HCT116 (cell line): ENCODE data around the gene XG. TPM values are rescaled to one million over a fixed set of nuclear protein-coding genes. Genes with fewer than 3 reads are reported as not detected.

Experiments used
- ATAC-seq: fragments of 200-7000 bp; cut with Tn5 transposase; 2 replicates; pipeline ENCODE4 v1.9.1; 2020; ENCODE audit warnings: mild to moderate bottlenecking, moderate library complexity
- BruUV-seq: library from RNA; stranded (reverse); fragments of 400-500 nt; replicated peaks from 2 replicates; lab custom pipeline; 2021; lab: Mats Ljungman, UMichigan
- CTCF ChIA-PET: fragments of 300-600 bp; sonication (Branson Sonifier 250); formaldehyde crosslinking; loops from one replicate; lab custom pipeline; 2021; ENCODE audit warnings: antibody characterized with exemption; lab: Charles Lee
- POLR2A ChIA-PET: fragments of 300-600, 350-600 bp; sonication (Branson Sonifier 250); formaldehyde crosslinking; loops from one replicate; lab custom pipeline; 2021; ENCODE audit warnings: antibody characterized with exemption; lab: Charles Lee
- RAD21 ChIA-PET, 2 experiments: fragments of 300-600 bp; sonication (Branson Sonifier 250); formaldehyde crosslinking; loops; one replicate each; lab custom pipeline; 2023; ENCODE audit warnings: low total read pairs in 2 of 2; ENCODE audit not compliant: uncharacterized antibody in 2 of 2, unreplicated experiment in 2 of 2, low non-redundant PET in 1 of 2; lab: Charles Lee
- DNase-seq: peaks from one replicate; pipeline ENCODE4 v3.0.0-alpha.2; 2010; ENCODE audit warnings: low read depth, low spot score
- H2AFZ ChIP-seq: fragments of 200-600 bp; shearing (Covaris generic), sonication (generic); 2 replicates; pipeline ENCODE4 v1.6.1; 2017; ENCODE audit warnings: low read depth, mixed run types, mixed read lengths, antibody characterized with exemption, low read length; ENCODE audit not compliant: poor library complexity, severe bottlenecking
- H3K27ac ChIP-seq: 2 replicates; pipeline ENCODE4 v1.5.1; 2012; ENCODE audit warnings: low read depth, low read length
- H3K27me3 ChIP-seq: fragments of 200-600 bp; sonication (generic); 2 replicates; pipeline ENCODE4 v1.6.1; 2016; ENCODE audit warnings: mixed run types, low read length, mixed read lengths; ENCODE audit not compliant: insufficient read depth
- H3K36me3 ChIP-seq, 2 experiments: fragments of 200-500 bp in 1 of 2; fragments of 200-600 bp in 1 of 2; sonication (Bioruptor generic) in 1 of 2; sonication (generic) in 1 of 2; 2 replicates each; pipeline versions ENCODE4 v1.5.1 to v1.6.1; 2014 to 2016; ENCODE audit warnings: low read length in 2 of 2, inconsistent platforms in 1 of 2, mixed read lengths in 1 of 2, mixed run types in 1 of 2; ENCODE audit not compliant: insufficient read depth in 2 of 2, control insufficient read depth in 1 of 2
- H3K4me1 ChIP-seq, 2 experiments: fragments of 200-600 bp in 1 of 2; sonication (generic) in 1 of 2; 2 replicates each; pipeline versions ENCODE4 v1.5.1 to v1.6.1; 2012 to 2017; ENCODE audit warnings: low read length in 2 of 2, inconsistent platforms in 1 of 2, mild to moderate bottlenecking in 1 of 2, mixed read lengths in 1 of 2, mixed run types in 1 of 2, moderate library complexity in 1 of 2; ENCODE audit not compliant: insufficient read depth in 2 of 2, control insufficient read depth in 1 of 2
- H3K4me2 ChIP-seq: fragments of 200-600 bp; sonication (generic); 2 replicates; pipeline ENCODE4 v1.6.1; 2017; ENCODE audit warnings: mixed run types, low read length, mixed read lengths
- H3K4me3 ChIP-seq, 2 experiments: fragments of 200-600 bp in 1 of 2; sonication (generic) in 1 of 2; replicated peaks in 1 of 2; 2 replicates each; pipeline ENCODE4 v1.5.1; 2011 to 2016; ENCODE audit warnings: low read length in 2 of 2, control low read depth in 1 of 2, low read depth in 1 of 2, mild to moderate bottlenecking in 1 of 2, mixed read lengths in 1 of 2, mixed run types in 1 of 2
- H3K79me2 ChIP-seq: fragments of 200-600 bp; sonication (generic); 2 replicates; pipeline ENCODE4 v1.6.1; 2017; ENCODE audit warnings: mild to moderate bottlenecking, mixed run types, low read length, moderate library complexity, mixed read lengths; ENCODE audit not compliant: insufficient read depth
- H3K9ac ChIP-seq: fragments of 200-600 bp; sonication (generic); 2 replicates; pipeline ENCODE4 v1.6.1; 2016; ENCODE audit warnings: low read length, mixed read lengths
- H3K9me2 ChIP-seq: fragments of 200-600 bp; sonication (generic), shearing (Covaris generic); 2 replicates; pipeline ENCODE4 v1.6.1; 2017; ENCODE audit warnings: mixed run types, mild to moderate bottlenecking, moderate library complexity; ENCODE audit not compliant: insufficient read depth
- H3K9me3 ChIP-seq, 2 experiments: fragments of 200-500 bp in 1 of 2; fragments of 200-600 bp in 1 of 2; sonication (Bioruptor generic) in 1 of 2; sonication (generic) in 1 of 2; 2 replicates each; pipeline ENCODE4 v1.6.1; 2014 to 2017; ENCODE audit warnings: low read length in 2 of 2, mixed read lengths in 2 of 2, inconsistent platforms in 1 of 2, low read depth in 1 of 2, mild to moderate bottlenecking in 1 of 2, mixed run types in 1 of 2, moderate library complexity in 1 of 2; ENCODE audit not compliant: control insufficient read depth in 1 of 2, insufficient read depth in 1 of 2
- H4K20me1 ChIP-seq: fragments of 200-600 bp; sonication (generic), shearing (Covaris generic); 2 replicates; pipeline ENCODE4 v1.6.1; 2017; ENCODE audit warnings: mixed run types, mild to moderate bottlenecking, moderate library complexity; ENCODE audit not compliant: insufficient read depth
- CBX3 ChIP-seq: IDR thresholded peaks from 2 replicates; pipeline ENCODE4 v1.6.1; 2012; ENCODE audit warnings: low read depth
- CEBPB ChIP-seq: IDR thresholded peaks from 2 replicates; pipeline ENCODE4 v1.6.1; 2012; ENCODE audit warnings: low read depth
- EZH2phosphoT487 ChIP-seq: fragments of 200-600 bp; IDR thresholded peaks from 2 replicates; pipeline ENCODE4 v1.6.1; 2018; ENCODE audit warnings: antibody characterized with exemption, borderline replicate concordance
- JUND ChIP-seq: IDR thresholded peaks from 2 replicates; pipeline ENCODE4 v1.6.1; 2012
- POLR2AphosphoS5 ChIP-seq: IDR thresholded peaks from 2 replicates; pipeline ENCODE4 v1.6.1; 2011; ENCODE audit warnings: mild to moderate bottlenecking, low read depth, low read length, moderate library complexity
- SRF ChIP-seq: IDR thresholded peaks from 2 replicates; pipeline ENCODE4 v1.6.1; 2012; ENCODE audit warnings: low read depth
- TCF7L2 ChIP-seq: IDR thresholded peaks from 2 replicates; pipeline ENCODE4 v1.7.0; 2011; ENCODE audit warnings: borderline replicate concordance, inconsistent platforms; ENCODE audit not compliant: insufficient read depth, insufficient read length; ENCODE audit errors: extremely low read depth
- intact Hi-C: fragments of 100-400 bp; cut with micrococcal nuclease; formaldehyde crosslinking; loops from 2 replicates; pipeline ENCODE4 v1.10.0; 2022
- total RNA-seq: library from RNA; stranded (reverse); gene quantifications from one replicate; pipeline ENCODE4 v1.2.1, GENCODE V29; 2021; ENCODE audit not compliant: unreplicated experiment
- TF ChIP-seq, protein P1 (sequence below): IDR thresholded peaks from 2 replicates; pipeline ENCODE4 v1.6.1; 2011; ENCODE audit warnings: mild to moderate bottlenecking, low read length, moderate library complexity; ENCODE audit not compliant: insufficient replicate concordance; ENCODE audit errors: extremely low read depth
- TF ChIP-seq, protein P2 (sequence below): IDR thresholded peaks from 2 replicates; pipeline ENCODE4 v1.6.1; 2012

Gene XG
- total RNA-seq, 1 experiment from 2014 or later, result not detected

DNA sequence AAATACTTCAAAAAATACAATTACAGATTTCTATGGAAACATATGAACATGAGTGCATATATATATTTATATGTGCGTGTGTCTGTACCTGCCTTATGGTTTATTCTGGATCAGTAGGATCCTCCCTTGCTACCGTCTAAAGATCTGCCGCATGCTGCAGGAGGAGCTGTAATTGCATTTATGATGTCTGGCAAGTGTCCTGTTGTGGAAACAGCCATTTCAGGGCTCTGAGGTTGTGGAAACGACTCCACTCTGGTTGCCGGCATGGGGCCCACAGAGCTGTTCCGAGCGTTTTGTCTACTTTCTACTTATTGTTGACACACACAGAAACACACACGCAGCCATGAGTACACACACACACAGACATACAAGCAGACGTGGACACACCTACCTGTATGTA, 39.4 kb upstream of the XG start:
- H3K27me3 ChIP-seq, result no peaks in the 10 kb centered on the region
- DNase-seq (no peak), ATAC-seq (no peak)
- intact Hi-C loops, result no loop called here
- H3K9ac ChIP-seq, result no peak overlapping the region
- CTCF ChIA-PET, result no interaction called here
- H3K4me1 ChIP-seq, result peaks cover 7 to 32% of the 10 kb centered on the region in 2 experiments; a peak in 3 of 4 replicates
- H4K20me1 ChIP-seq, result no peaks in the 10 kb centered on the region
- peaks cover 17% of the 10 kb centered on the region; the same call in 1 of the 2 replicates for H3K79me2 ChIP-seq
- no peak overlapping the region for H3K27ac ChIP-seq
- POLR2A ChIA-PET, result no interaction called here
- H3K36me3 ChIP-seq, result no peaks in the 10 kb centered on the region
- TF ChIP-seq EZH2phosphoT487, result no peak
- TF ChIP-seq SRF, result no peak
- TF ChIP-seq, protein P1, sequence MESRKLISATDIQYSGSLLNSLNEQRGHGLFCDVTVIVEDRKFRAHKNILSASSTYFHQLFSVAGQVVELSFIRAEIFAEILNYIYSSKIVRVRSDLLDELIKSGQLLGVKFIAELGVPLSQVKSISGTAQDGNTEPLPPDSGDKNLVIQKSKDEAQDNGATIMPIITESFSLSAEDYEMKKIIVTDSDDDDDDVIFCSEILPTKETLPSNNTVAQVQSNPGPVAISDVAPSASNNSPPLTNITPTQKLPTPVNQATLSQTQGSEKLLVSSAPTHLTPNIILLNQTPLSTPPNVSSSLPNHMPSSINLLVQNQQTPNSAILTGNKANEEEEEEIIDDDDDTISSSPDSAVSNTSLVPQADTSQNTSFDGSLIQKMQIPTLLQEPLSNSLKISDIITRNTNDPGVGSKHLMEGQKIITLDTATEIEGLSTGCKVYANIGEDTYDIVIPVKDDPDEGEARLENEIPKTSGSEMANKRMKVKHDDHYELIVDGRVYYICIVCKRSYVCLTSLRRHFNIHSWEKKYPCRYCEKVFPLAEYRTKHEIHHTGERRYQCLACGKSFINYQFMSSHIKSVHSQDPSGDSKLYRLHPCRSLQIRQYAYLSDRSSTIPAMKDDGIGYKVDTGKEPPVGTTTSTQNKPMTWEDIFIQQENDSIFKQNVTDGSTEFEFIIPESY, result no peak
- no peak for TF ChIP-seq CEBPB
- TF ChIP-seq, protein P2, sequence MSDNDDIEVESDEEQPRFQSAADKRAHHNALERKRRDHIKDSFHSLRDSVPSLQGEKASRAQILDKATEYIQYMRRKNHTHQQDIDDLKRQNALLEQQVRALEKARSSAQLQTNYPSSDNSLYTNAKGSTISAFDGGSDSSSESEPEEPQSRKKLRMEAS, result no peak
- TF ChIP-seq JUND, result no peak
- no peak for TF ChIP-seq TCF7L2
- no peak for TF ChIP-seq CBX3
- no peak for TF ChIP-seq POLR2AphosphoS5
- no peak overlapping the region for H2AFZ ChIP-seq
- no peak overlapping the region for H3K4me2 ChIP-seq
- BruUV-seq, result no TSS peak
- H3K9me2 ChIP-seq, result no peaks in the 10 kb centered on the region
- RAD21 ChIA-PET, result no interaction called here
- H3K4me3 ChIP-seq, result no peak overlapping the region
- no peaks in the 10 kb centered on the region for H3K9me3 ChIP-seq
